GM19438 (cell line): ENCODE results near the gene NDE1.
"Not testable (repeated sequence)": the region's sequence is repeated elsewhere in the genome, so short reads cannot be mapped to it uniquely, and the experiment has no call there.

ENCODE experiments used
- ATAC-seq: cut with Tn5 transposase; IDR thresholded peaks from one replicate; pipeline ENCODE4 v1.9.1; 2021; ENCODE audit warnings: low read depth; ENCODE audit not compliant: unreplicated experiment

NDE1 gene

GRCh38 chr16:15692508-15692907 is 42.5 kb downstream of the NDE1 start:
- not testable (repeated sequence) for ATAC-seq

- no peak for ATAC-seq
These were observed 44.5 kb downstream of the NDE1 start for GRCh38 chr16:15694499-15694898.

GRCh38 chr16:15699819-15700218 is 49.8 kb downstream of the NDE1 start:
- ATAC-seq: no peak

- no peak for ATAC-seq
These were observed 51.3 kb downstream of the NDE1 start for GRCh38 chr16:15701367-15701766.

- no peak for ATAC-seq
These were observed 52.2 kb downstream of the NDE1 start for GRCh38 chr16:15701975-15702970.

GRCh38 chr16:15703029-15703736 is 53.1 kb downstream of the NDE1 start:
- ATAC-seq: no peak

- no peak for ATAC-seq
These were observed 54.5 kb downstream of the NDE1 start for GRCh38 chr16:15704545-15704987.

- no peak for ATAC-seq
These were observed 55.1 kb downstream of the NDE1 start for GRCh38 chr16:15705064-15705565.

- no peak for ATAC-seq
These were observed 57.3 kb downstream of the NDE1 start for GRCh38 chr16:15707332-15707731.

- no peak for ATAC-seq
These were observed 58.1 kb downstream of the NDE1 start for GRCh38 chr16:15708096-15708495.

- ATAC-seq: no peak
These were observed 59.0 kb downstream of the NDE1 start for GRCh38 chr16:15708997-15709396.

- ATAC-seq: no peak
These were observed 64.5 kb downstream of the NDE1 start for GRCh38 chr16:15714393-15715172.

GRCh38 chr16:15715221-15715620 is 65.2 kb downstream of the NDE1 start:
- ATAC-seq: no peak

GRCh38 chr16:15716694-15717447 is 66.8 kb downstream of the NDE1 start:
- ATAC-seq: no peak

- no peak for ATAC-seq
These were observed 71.0 kb downstream of the NDE1 start for GRCh38 chr16:15721018-15721417.

GRCh38 chr16:15723808-15724207 is 73.8 kb downstream of the NDE1 start:
- ATAC-seq: no peak

- ATAC-seq: no peak
These were observed 75.7 kb downstream of the NDE1 start for GRCh38 chr16:15725641-15726240.

GRCh38 chr16:15726715-15727114 is 76.7 kb downstream of the NDE1 start:
- ATAC-seq: no peak

- ATAC-seq: not testable (repeated sequence)
These were observed 77.7 kb downstream of the NDE1 start for GRCh38 chr16:15727697-15728096.
